HEK293 (cell line): ENCODE results near the gene KRT79.

Experiments
- CTCF ChIA-PET: fragments of 350-600 bp; formaldehyde crosslinking; extraction: SDS; loops from one replicate; lab custom pipeline; 2021; ENCODE audit warnings: antibody characterized with exemption; lab: Yijun Ruan, JAX
- POLR2A ChIA-PET: fragments of 300-600 bp; formaldehyde crosslinking; extraction: SDS; loops from one replicate; lab custom pipeline; 2020; ENCODE audit warnings: antibody characterized with exemption, inconsistent platforms; lab: Yijun Ruan, JAX
- H3K27ac ChIP-seq: fragments of 200-500 bp; sonication (Bioruptor generic); 2 replicates; pipeline ENCODE4 v1.5.1; 2014; ENCODE audit warnings: low read depth, low read length, control low read depth, inconsistent platforms; ENCODE audit errors: extremely low read depth
- H3K36me3 ChIP-seq, 2 experiments: fragments of 200-500 bp in 1 of 2; sonication (Bioruptor generic) in 1 of 2; 1 replicate in 1 of 2; 2 replicates in 1 of 2; pipeline ENCODE4 v1.5.1; 2014 to 2017; ENCODE audit warnings: inconsistent platforms in 2 of 2, low read length in 2 of 2; ENCODE audit not compliant: control insufficient read depth in 2 of 2, insufficient read depth in 1 of 2
- H3K4me1 ChIP-seq: fragments of 200-500 bp; sonication (Bioruptor generic); 2 replicates; pipeline ENCODE4 v1.5.1; 2014; ENCODE audit warnings: mild to moderate bottlenecking, low read length, inconsistent platforms; ENCODE audit not compliant: control insufficient read depth, insufficient read depth
- H3K4me3 ChIP-seq: 2 replicates; pipeline ENCODE4 v1.5.1; 2011; ENCODE audit warnings: low read depth, mild to moderate bottlenecking, control low read depth, low read length, moderate library complexity
- H3K9me3 ChIP-seq: fragments of 200-500 bp; sonication (Bioruptor generic); 2 replicates; pipeline ENCODE4 v1.5.1; 2014; ENCODE audit warnings: low read depth, low read length, inconsistent platforms; ENCODE audit not compliant: control insufficient read depth, insufficient read depth
- EGR2 ChIP-seq: fragments of 450-650 bp; formaldehyde crosslinking; IDR thresholded peaks from 2 replicates; pipeline ENCODE4 v1.5.1; 2016; ENCODE audit warnings: low read depth, missing biosample characterization, missing genetic modification characterization
- GLIS1 ChIP-seq: fragments of 450-650 bp; formaldehyde crosslinking; IDR thresholded peaks from 2 replicates; pipeline ENCODE4 v1.5.1; 2016; ENCODE audit warnings: missing biosample characterization, missing genetic modification characterization
- IKZF3 ChIP-seq: fragments of 450-650 bp; IDR thresholded peaks from 2 replicates; pipeline ENCODE4 v1.5.0; 2018; ENCODE audit warnings: missing biosample characterization, mild to moderate bottlenecking, missing genetic modification characterization, moderate library complexity
- REPIN1 ChIP-seq: fragments of 450-650 bp; formaldehyde crosslinking; IDR thresholded peaks from 2 replicates; pipeline ENCODE4 v1.5.1; 2017; ENCODE audit warnings: missing biosample characterization, missing genetic modification characterization, low read depth
- SALL2 ChIP-seq: fragments of 450-650 bp; formaldehyde crosslinking; IDR thresholded peaks from 2 replicates; pipeline ENCODE4 v1.5.0; 2017; ENCODE audit warnings: missing biosample characterization, mild to moderate bottlenecking, missing genetic modification characterization, borderline replicate concordance
- SP2 ChIP-seq: fragments of 450-650 bp; formaldehyde crosslinking; IDR thresholded peaks from 2 replicates; pipeline ENCODE4 v1.5.1; 2016; ENCODE audit warnings: missing biosample characterization, missing genetic modification characterization
- ZNF292 ChIP-seq: fragments of 450-650 bp; formaldehyde crosslinking; IDR thresholded peaks from 2 replicates; pipeline ENCODE4 v1.5.1; 2016; ENCODE audit warnings: low read depth, missing biosample characterization, missing genetic modification characterization, borderline replicate concordance
- ZNF391 ChIP-seq: fragments of 450-650 bp; formaldehyde crosslinking; IDR thresholded peaks from 2 replicates; pipeline ENCODE4 v1.5.1; 2016; ENCODE audit warnings: low read depth, missing biosample characterization, missing genetic modification characterization, borderline replicate concordance
- ZNF521 ChIP-seq: fragments of 450-650 bp; formaldehyde crosslinking; IDR thresholded peaks from 2 replicates; pipeline ENCODE4 v1.5.1; 2017; ENCODE audit warnings: missing biosample characterization, mild to moderate bottlenecking, missing genetic modification characterization
- ZNF529 ChIP-seq: fragments of 450-650 bp; formaldehyde crosslinking; IDR thresholded peaks from 2 replicates; pipeline ENCODE4 v1.5.1; 2017; ENCODE audit warnings: missing genetic modification characterization, missing biosample characterization; ENCODE audit not compliant: insufficient replicate concordance
- ZNF571 ChIP-seq: fragments of 450-650 bp; formaldehyde crosslinking; IDR thresholded peaks from 2 replicates; pipeline ENCODE4 v1.5.0; 2017; ENCODE audit warnings: missing biosample characterization, missing genetic modification characterization
- ZNF623 ChIP-seq: fragments of 450-650 bp; formaldehyde crosslinking; IDR thresholded peaks from 2 replicates; pipeline ENCODE4 v1.5.1; 2016; ENCODE audit warnings: missing biosample characterization, missing genetic modification characterization
- ZNF658 ChIP-seq: fragments of 450-650 bp; formaldehyde crosslinking; IDR thresholded peaks from 2 replicates; pipeline ENCODE4; 2016; ENCODE audit warnings: missing biosample characterization, missing genetic modification characterization
- TF ChIP-seq, protein P1 (sequence below): fragments of 450-650 bp; formaldehyde crosslinking; IDR thresholded peaks from 2 replicates; pipeline ENCODE4 v1.5.1; 2016; ENCODE audit warnings: missing biosample characterization, missing genetic modification characterization, borderline replicate concordance
- TF ChIP-seq, protein P2 (sequence below): fragments of 450-650 bp; formaldehyde crosslinking; IDR thresholded peaks from 2 replicates; pipeline ENCODE4 v1.5.1; 2016; ENCODE audit warnings: missing biosample characterization, missing genetic modification characterization, low read depth
- TF ChIP-seq, protein P3 (sequence below): fragments of 450-650 bp; formaldehyde crosslinking; IDR thresholded peaks from 2 replicates; pipeline ENCODE4 v1.5.1; 2016; ENCODE audit warnings: missing biosample characterization, missing genetic modification characterization
- TF ChIP-seq, protein P4 (sequence below): fragments of 450-650 bp; formaldehyde crosslinking; IDR thresholded peaks from 2 replicates; pipeline ENCODE4 v1.5.1; 2016; ENCODE audit warnings: missing biosample characterization, missing genetic modification characterization
- TF ChIP-seq, protein P5 (sequence below): fragments of 450-650 bp; formaldehyde crosslinking; IDR thresholded peaks from 2 replicates; pipeline ENCODE4 v1.5.1; 2016; ENCODE audit warnings: missing biosample characterization, missing genetic modification characterization, borderline replicate concordance
- TF ChIP-seq, protein P6 (sequence below): fragments of 450-650 bp; formaldehyde crosslinking; IDR thresholded peaks from 2 replicates; pipeline ENCODE4 v1.5.1; 2016; ENCODE audit warnings: missing biosample characterization, missing genetic modification characterization

KRT79 gene

DNA sequence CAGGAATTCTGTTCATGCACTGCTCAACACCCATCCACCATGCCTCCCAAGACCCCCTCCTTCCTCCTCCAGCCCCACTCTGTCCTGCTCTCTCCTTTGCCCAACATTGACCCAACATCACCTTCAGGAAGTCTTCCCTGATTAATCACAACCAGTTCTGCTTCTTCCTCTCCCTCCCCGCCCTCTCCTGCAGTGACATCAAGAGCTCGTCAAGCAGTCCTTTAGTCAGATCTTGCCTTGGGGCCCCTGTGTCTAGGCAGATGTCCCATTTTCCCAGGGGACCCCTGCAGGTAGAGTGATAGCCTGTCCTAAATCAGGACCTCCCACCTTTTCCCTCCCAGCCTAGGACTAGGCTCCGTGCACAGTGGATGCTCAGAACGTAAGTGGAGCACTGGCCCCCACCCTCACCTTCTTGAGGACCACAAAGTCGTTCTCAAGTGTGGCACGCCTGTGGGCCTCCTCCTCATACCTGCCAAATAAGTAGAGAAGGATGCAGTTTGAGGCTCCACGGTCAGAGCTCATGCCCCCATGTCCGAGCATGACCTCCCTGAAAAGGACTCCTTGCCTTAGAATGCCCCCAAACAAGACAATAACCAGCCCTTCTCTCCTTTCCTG, 12.4 kb upstream of the KRT79 start (continued):
- TF ChIP-seq, protein P1, sequence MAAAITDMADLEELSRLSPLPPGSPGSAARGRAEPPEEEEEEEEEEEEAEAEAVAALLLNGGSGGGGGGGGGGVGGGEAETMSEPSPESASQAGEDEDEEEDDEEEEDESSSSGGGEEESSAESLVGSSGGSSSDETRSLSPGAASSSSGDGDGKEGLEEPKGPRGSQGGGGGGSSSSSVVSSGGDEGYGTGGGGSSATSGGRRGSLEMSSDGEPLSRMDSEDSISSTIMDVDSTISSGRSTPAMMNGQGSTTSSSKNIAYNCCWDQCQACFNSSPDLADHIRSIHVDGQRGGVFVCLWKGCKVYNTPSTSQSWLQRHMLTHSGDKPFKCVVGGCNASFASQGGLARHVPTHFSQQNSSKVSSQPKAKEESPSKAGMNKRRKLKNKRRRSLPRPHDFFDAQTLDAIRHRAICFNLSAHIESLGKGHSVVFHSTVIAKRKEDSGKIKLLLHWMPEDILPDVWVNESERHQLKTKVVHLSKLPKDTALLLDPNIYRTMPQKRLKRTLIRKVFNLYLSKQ (tag by site-specific recombination) = no peak
- TF ChIP-seq ZNF521 (tag by site-specific recombination) = no peak
- TF ChIP-seq, protein P2, sequence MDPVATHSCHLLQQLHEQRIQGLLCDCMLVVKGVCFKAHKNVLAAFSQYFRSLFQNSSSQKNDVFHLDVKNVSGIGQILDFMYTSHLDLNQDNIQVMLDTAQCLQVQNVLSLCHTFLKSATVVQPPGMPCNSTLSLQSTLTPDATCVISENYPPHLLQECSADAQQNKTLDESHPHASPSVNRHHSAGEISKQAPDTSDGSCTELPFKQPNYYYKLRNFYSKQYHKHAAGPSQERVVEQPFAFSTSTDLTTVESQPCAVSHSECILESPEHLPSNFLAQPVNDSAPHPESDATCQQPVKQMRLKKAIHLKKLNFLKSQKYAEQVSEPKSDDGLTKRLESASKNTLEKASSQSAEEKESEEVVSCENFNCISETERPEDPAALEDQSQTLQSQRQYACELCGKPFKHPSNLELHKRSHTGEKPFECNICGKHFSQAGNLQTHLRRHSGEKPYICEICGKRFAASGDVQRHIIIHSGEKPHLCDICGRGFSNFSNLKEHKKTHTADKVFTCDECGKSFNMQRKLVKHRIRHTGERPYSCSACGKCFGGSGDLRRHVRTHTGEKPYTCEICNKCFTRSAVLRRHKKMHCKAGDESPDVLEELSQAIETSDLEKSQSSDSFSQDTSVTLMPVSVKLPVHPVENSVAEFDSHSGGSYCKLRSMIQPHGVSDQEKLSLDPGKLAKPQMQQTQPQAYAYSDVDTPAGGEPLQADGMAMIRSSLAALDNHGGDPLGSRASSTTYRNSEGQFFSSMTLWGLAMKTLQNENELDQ (tag by site-specific recombination) = no peak
- TF ChIP-seq ZNF292 = no peak
- no peak for TF ChIP-seq ZNF529 (tag by site-specific recombination)
- no peak for TF ChIP-seq GLIS1
- no peak for TF ChIP-seq ZNF571
- TF ChIP-seq, protein P3, sequence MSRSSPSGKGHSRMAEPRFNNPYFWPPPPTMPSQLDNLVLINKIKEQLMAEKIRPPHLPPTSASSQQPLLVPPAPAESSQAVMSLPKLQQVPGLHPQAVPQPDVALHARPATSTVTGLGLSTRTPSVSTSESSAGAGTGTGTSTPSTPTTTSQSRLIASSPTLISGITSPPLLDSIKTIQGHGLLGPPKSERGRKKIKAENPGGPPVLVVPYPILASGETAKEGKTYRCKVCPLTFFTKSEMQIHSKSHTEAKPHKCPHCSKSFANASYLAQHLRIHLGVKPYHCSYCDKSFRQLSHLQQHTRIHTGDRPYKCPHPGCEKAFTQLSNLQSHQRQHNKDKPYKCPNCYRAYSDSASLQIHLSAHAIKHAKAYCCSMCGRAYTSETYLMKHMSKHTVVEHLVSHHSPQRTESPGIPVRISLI (tag by site-specific recombination) = no peak
- no peak for TF ChIP-seq SALL2
- TF ChIP-seq REPIN1 = no peak
- TF ChIP-seq ZNF658 (tag by site-specific recombination) = no peak
- TF ChIP-seq ZNF623 (tag by site-specific recombination) = no peak
- TF ChIP-seq IKZF3 (tag by site-specific recombination) = no peak
- TF ChIP-seq, protein P4, sequence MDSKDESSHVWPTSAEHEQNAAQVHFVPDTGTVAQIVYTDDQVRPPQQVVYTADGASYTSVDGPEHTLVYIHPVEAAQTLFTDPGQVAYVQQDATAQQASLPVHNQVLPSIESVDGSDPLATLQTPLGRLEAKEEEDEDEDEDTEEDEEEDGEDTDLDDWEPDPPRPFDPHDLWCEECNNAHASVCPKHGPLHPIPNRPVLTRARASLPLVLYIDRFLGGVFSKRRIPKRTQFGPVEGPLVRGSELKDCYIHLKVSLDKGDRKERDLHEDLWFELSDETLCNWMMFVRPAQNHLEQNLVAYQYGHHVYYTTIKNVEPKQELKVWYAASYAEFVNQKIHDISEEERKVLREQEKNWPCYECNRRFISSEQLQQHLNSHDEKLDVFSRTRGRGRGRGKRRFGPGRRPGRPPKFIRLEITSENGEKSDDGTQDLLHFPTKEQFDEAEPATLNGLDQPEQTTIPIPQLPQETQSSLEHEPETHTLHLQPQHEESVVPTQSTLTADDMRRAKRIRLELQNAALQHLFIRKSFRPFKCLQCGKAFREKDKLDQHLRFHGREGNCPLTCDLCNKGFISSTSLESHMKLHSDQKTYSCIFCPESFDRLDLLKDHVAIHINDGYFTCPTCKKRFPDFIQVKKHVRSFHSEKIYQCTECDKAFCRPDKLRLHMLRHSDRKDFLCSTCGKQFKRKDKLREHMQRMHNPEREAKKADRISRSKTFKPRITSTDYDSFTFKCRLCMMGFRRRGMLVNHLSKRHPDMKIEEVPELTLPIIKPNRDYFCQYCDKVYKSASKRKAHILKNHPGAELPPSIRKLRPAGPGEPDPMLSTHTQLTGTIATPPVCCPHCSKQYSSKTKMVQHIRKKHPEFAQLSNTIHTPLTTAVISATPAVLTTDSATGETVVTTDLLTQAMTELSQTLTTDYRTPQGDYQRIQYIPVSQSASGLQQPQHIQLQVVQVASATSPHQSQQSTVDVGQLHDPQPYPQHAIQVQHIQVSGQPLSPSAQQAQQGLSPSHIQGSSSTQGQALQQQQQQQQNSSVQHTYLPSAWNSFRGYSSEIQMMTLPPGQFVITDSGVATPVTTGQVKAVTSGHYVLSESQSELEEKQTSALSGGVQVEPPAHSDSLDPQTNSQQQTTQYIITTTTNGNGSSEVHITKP (tag by site-specific recombination) = no peak

DNA sequence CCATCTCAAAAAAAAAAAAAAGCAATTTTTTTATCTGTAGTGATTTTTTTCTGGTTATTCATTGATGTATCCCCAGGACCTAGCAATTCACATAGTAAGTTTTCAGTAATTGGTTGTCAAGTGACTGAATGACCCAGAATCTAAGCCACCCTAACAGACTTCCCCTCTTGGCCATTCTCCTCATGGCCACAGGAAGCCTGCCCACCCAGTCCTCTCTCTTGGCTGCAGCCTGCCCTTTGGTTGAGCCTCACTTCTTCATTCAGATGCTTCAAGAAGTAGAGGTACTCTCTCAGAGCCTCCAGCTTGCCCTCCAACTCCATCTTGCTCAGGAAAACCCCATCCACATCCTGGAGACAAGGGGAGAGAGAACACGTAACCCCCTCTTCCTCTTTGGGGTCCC, 11.8 kb upstream of the KRT79 start:
- Histone ChIP-seq H3K4me3 (no peak overlapping the region), H3K27ac (no peak overlapping the region), H3K4me1 (no peaks in the 10 kb centered on the region), H3K9me3 (no peaks in the 10 kb centered on the region), H3K36me3 (no peaks in the 10 kb centered on the region)
- ChIA-PET POLR2A (no interaction called here), CTCF (no interaction called here)
- TF ChIP-seq SP2 (tag by site-specific recombination) (no peak), EGR2 (tag by site-specific recombination) (no peak), ZNF391 (tag by site-specific recombination) (no peak)
- TF ChIP-seq, protein P5, sequence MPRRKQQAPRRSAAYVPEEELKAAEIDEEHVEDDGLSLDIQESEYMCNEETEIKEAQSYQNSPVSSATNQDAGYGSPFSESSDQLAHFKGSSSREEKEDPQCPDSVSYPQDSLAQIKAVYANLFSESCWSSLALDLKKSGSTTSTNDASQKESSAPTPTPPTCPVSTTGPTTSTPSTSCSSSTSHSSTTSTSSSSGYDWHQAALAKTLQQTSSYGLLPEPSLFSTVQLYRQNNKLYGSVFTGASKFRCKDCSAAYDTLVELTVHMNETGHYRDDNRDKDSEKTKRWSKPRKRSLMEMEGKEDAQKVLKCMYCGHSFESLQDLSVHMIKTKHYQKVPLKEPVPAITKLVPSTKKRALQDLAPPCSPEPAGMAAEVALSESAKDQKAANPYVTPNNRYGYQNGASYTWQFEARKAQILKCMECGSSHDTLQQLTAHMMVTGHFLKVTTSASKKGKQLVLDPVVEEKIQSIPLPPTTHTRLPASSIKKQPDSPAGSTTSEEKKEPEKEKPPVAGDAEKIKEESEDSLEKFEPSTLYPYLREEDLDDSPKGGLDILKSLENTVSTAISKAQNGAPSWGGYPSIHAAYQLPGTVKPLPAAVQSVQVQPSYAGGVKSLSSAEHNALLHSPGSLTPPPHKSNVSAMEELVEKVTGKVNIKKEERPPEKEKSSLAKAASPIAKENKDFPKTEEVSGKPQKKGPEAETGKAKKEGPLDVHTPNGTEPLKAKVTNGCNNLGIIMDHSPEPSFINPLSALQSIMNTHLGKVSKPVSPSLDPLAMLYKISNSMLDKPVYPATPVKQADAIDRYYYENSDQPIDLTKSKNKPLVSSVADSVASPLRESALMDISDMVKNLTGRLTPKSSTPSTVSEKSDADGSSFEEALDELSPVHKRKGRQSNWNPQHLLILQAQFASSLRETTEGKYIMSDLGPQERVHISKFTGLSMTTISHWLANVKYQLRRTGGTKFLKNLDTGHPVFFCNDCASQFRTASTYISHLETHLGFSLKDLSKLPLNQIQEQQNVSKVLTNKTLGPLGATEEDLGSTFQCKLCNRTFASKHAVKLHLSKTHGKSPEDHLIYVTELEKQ (tag by site-specific recombination) = no peak
- TF ChIP-seq, protein P6, sequence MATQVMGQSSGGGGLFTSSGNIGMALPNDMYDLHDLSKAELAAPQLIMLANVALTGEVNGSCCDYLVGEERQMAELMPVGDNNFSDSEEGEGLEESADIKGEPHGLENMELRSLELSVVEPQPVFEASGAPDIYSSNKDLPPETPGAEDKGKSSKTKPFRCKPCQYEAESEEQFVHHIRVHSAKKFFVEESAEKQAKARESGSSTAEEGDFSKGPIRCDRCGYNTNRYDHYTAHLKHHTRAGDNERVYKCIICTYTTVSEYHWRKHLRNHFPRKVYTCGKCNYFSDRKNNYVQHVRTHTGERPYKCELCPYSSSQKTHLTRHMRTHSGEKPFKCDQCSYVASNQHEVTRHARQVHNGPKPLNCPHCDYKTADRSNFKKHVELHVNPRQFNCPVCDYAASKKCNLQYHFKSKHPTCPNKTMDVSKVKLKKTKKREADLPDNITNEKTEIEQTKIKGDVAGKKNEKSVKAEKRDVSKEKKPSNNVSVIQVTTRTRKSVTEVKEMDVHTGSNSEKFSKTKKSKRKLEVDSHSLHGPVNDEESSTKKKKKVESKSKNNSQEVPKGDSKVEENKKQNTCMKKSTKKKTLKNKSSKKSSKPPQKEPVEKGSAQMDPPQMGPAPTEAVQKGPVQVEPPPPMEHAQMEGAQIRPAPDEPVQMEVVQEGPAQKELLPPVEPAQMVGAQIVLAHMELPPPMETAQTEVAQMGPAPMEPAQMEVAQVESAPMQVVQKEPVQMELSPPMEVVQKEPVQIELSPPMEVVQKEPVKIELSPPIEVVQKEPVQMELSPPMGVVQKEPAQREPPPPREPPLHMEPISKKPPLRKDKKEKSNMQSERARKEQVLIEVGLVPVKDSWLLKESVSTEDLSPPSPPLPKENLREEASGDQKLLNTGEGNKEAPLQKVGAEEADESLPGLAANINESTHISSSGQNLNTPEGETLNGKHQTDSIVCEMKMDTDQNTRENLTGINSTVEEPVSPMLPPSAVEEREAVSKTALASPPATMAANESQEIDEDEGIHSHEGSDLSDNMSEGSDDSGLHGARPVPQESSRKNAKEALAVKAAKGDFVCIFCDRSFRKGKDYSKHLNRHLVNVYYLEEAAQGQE (tag by site-specific recombination) = no peak
